Thyroid gland (tissue), 4 donors: ENCODE results near the gene MEGF10.

Experiments
- POLR2A ChIP-seq, 2 donors: fragments of 450-650 bp; IDR thresholded peaks; one replicate each; pipeline ENCODE4 v1.6.1; 2017; ENCODE audit warnings: antibody characterized with exemption in 2 of 2, mild to moderate bottlenecking in 2 of 2, moderate library complexity in 1 of 2
- TF ChIP-seq, protein P1 (sequence below), 6 experiments: fragments of 200-600 bp in 3 of 6; fragments of 450-650 bp in 3 of 6; sonication (generic) in 3 of 6; IDR thresholded peaks; one replicate each; pipeline ENCODE4 v1.5.1; 2016 to 2019; ENCODE audit warnings: antibody characterized with exemption in 6 of 6, mild to moderate bottlenecking in 2 of 6, inconsistent platforms in 1 of 6, moderate library complexity in 1 of 6

DNA sequence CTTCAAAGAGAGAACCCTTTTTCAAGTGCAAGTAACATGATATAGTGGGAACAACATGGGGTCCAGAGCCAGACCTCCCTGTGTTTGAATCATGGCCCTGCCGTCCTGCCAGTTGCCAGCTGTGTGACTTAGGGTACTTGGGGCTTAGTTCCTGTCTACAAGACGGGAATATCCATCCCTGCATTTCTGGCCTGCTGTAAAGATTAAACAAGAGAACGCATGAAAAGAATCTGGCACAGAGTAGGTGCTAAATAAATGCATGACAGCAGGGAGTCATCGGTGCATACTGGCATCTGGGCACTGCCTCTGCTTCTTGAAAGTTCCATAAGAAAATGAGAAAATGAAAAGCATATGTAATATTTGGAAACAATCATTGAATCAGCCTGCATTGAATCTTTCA, 149.0 kb downstream of the MEGF10 start:
- TF ChIP-seq POLR2A (IDR thresholded peaks at IDR 0.05), result no peak
- TF ChIP-seq, protein P1, sequence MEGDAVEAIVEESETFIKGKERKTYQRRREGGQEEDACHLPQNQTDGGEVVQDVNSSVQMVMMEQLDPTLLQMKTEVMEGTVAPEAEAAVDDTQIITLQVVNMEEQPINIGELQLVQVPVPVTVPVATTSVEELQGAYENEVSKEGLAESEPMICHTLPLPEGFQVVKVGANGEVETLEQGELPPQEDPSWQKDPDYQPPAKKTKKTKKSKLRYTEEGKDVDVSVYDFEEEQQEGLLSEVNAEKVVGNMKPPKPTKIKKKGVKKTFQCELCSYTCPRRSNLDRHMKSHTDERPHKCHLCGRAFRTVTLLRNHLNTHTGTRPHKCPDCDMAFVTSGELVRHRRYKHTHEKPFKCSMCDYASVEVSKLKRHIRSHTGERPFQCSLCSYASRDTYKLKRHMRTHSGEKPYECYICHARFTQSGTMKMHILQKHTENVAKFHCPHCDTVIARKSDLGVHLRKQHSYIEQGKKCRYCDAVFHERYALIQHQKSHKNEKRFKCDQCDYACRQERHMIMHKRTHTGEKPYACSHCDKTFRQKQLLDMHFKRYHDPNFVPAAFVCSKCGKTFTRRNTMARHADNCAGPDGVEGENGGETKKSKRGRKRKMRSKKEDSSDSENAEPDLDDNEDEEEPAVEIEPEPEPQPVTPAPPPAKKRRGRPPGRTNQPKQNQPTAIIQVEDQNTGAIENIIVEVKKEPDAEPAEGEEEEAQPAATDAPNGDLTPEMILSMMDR (IDR thresholded peaks at IDR 0.05), result no peak
